HG02943 (cell line): ENCODE measurements around the gene LELP1.
"Not testable (repeated sequence)": the region's sequence is repeated elsewhere in the genome, so short reads cannot be mapped to it uniquely, and the experiment has no call there.

Experiments
- ATAC-seq: cut with Tn5 transposase; IDR thresholded peaks from one replicate; pipeline ENCODE4 v1.9.1; 2021; ENCODE audit warnings: mild to moderate bottlenecking, low read depth, moderate library complexity; ENCODE audit not compliant: unreplicated experiment

Gene LELP1

GRCh38 chr1:153203130-153203529 is at the start of gene LELP1:
TSS of gene LELP1 (plus strand) at chr1:153203430. CDS start at chr1:153204708, 1,278 bp downstream.
- ATAC-seq = no peak

- no peak for ATAC-seq
Measured at GRCh38 chr1:153155541-153155940, 47.7 kb upstream of the LELP1 start.

GRCh38 chr1:153168686-153169085 is 34.5 kb upstream of the LELP1 start:
- ATAC-seq = no peak

GRCh38 chr1:153174624-153175023 is 28.6 kb upstream of the LELP1 start:
- no peak for ATAC-seq

GRCh38 chr1:153178922-153179321 is 24.3 kb upstream of the LELP1 start:
- ATAC-seq = no peak

DNA sequence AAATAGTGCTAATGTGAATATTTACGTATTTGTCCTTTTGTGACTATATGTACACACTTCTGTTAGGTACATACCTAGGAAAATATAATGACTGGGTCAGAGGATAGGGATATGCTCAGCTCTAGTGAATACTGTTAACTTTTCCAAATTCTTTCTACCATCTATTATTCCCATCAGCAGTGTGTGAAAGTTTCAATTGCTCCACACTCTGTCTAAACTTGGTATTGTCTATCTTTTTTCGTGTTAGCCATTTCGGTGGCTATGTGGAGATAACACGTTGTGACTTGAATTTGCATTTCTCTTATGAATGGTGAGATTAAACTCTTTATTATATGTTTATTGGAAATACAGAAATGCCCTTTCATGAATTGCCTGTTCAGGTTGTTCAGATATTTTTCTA is 22.7 kb upstream of the LELP1 start:
- ATAC-seq = no peak

GRCh38 chr1:153188301-153188700 is 14.9 kb upstream of the LELP1 start:
- not testable (repeated sequence) for ATAC-seq

- no peak for ATAC-seq
Measured at GRCh38 chr1:153190373-153190772, 12.9 kb upstream of the LELP1 start.

GRCh38 chr1:153192697-153193096 is 10.5 kb upstream of the LELP1 start:
- no peak for ATAC-seq

DNA sequence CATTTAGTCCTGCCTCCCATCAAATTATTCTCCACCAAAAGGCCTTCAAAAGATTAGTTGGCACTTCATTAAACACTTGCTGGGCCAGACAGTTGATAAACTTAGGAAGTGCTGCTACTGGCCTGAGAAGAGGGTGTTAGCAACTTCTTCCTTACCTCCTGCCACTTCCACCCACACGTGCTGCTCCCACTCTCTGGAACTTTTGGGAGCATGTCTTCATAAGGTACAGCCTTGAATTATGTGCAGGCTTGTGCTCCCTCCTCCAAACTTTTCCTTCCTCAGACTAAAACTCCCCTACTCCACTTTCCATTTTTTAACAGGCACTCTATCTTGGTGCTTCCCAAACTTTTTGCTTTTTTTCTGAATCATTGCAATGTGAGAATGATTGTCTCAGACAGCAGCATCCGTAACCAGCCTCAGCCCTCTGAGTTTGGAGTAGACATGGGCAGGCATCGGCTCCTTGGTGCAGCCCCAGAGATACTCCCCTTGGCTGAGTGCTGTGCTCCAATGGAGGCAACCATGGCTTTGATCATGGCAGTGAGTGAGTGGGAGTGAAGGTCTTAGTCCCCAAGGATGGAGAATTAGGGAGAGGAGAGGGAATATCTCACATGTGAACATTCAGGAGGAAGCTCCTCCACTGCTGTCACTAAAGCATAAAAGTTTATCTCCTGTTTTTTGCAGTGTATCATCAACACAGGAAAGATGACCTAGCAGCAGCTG is 8.7 kb upstream of the LELP1 start:
- ATAC-seq = no peak

GRCh38 chr1:153195216-153195615 is 8.0 kb upstream of the LELP1 start:
- ATAC-seq = no peak

DNA sequence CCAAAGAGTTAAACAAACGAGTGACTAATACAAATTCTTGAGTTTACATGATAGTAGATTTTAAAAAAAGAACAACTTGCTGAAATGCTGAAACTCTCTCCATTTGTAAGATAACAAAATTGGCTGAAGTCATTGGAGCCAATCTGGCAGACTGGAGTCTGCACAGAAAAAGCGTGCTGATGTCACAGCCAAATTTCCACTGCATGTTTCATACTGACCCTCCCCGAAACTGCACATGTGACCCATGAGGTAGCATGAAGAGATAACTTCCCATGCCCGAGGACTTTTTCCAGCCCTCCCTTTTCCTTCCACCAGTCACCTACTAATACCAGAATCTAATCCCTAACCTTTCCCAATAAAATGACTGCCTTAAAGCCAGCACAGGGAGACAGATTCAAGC is 1.2 kb upstream of the LELP1 start:
- no peak for ATAC-seq

- ATAC-seq = no peak
Measured at GRCh38 chr1:153206631-153207030, 3.4 kb downstream of the LELP1 start.

- no peak for ATAC-seq
Measured at GRCh38 chr1:153210206-153210605, 7.0 kb downstream of the LELP1 start.

DNA sequence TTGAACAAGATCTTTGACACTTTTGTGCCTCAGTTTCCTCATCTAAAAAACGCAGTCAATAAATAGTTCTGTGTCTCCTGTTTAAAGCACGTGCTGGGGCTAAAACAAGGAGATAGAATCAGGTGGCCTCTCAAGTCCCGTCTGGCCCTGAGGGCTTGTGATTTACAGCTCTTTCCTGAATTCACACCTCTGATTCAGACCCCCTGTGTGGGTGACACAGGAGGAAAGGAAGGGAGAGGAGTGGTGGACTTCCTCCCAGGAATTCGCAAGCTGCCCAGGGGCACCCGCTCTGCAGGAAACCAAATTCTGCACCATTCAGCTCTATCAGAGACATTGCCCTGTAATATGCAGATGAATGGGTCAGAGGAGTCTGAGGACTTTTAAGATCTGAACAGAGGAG is 9.0 kb downstream of the LELP1 start:
- no peak for ATAC-seq

DNA sequence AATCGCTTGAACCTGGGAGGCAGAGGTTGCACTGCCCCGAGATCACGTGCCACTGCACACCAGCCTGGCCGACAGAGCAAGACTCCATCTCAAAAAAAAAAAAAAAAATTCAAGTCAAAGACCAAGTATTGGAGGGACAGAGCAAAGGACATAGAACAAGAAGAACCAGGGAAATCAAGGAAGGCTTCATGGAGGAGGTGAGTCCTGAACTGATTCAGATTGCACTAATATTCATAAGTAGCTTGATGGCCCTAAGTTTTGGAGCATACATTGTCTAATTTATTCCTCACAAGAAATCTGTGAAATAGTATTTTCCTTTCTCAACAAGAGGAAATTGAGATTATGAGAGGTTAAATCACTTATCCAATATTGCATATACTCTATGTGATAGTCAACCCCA is 10.3 kb downstream of the LELP1 start:
- no peak for ATAC-seq

DNA sequence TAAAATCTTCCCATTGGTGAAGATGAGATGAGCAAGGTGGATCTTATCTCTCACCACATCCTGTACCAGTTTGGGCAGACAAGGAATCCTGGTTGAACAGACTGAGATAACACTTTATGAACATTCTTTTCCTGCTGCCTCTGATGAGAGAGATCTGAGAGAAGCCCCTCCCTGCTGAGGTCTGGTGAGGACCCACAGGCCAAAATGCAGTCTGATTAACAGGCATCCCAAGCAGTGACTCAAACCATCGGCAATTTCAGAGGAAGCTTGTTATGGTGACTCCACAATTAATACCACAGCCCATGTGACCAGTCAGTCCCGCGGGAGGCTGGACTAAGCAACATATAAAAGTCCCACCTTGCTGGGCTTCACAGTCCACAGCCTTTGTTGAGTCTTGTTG is 14.0 kb downstream of the LELP1 start, which contains the start of gene PRR9:
TSS of gene PRR9 (plus strand) at position 373 of the 400 bp plus-strand sequence. CDS start 561 bp downstream, outside the sequence.
- ATAC-seq = no peak

GRCh38 chr1:153217744-153218416 is 14.7 kb downstream of the LELP1 start:
- no peak for ATAC-seq

GRCh38 chr1:153220606-153221303 is 17.5 kb downstream of the LELP1 start:
- ATAC-seq = no peak

- peak; percentile 84 for ATAC-seq
Measured at GRCh38 chr1:153223040-153223891, 20.0 kb downstream of the LELP1 start.
